ENCODE data around the gene SIRPB2.

SIRPB2 gene

GRCh38 chr20:1490643-1491195 is 501 bp downstream of the SIRPB2 start:
- Histone ChIP-seq H3K4me3 (peak overlapping the region; percentile 28 to 32), H3K27ac (no peak overlapping the region)

GRCh38 chr20:1489764-1490436 is 1.3 kb downstream of the SIRPB2 start:
- DNase-seq: peak in 1 of 2 donors; percentile 57
- peak overlapping the region; percentile 28 to 32 for H3K4me3 ChIP-seq
- H3K27me3 ChIP-seq: peaks cover 0 to 4% of the 10 kb centered on the region in 2 donors
- H3K4me1 ChIP-seq: no peaks in the 10 kb centered on the region
- H3K9me3 ChIP-seq: no peaks in the 10 kb centered on the region
- H3K36me3 ChIP-seq: no peaks in the 10 kb centered on the region
- H3K27ac ChIP-seq: no peak overlapping the region
- intact Hi-C loops (cut with DNase I; ENCODE audit: low total_unique reads): no loop called here
- TF ChIP-seq CTCF (IDR thresholded peaks at IDR 0.05): no peak

More at GRCh38 chr20:1490643-1491195, 501 bp downstream of the SIRPB2 start:
- no peak for DNase-seq
- no peak for TF ChIP-seq CTCF (IDR thresholded peaks at IDR 0.05)
- Histone ChIP-seq H3K27me3 (peaks cover 0 to 4% of the 10 kb centered on the region in 2 donors), H3K4me1 (no peaks in the 10 kb centered on the region), H3K36me3 (no peaks in the 10 kb centered on the region), H3K9me3 (no peaks in the 10 kb centered on the region)
- intact Hi-C loops (cut with DNase I; ENCODE audit: low total_unique reads): no loop called here

- H3K27me3 ChIP-seq: peaks cover 0 to 4% of the 10 kb centered on the region in 2 donors
- peak overlapping the region in 1 of 2 donors; percentile 5 for H3K4me3 ChIP-seq
- no peaks in the 10 kb centered on the region for H3K36me3 ChIP-seq
- no peak for DNase-seq
- no peak for TF ChIP-seq CTCF (IDR thresholded peaks at IDR 0.05)
- intact Hi-C loops (cut with DNase I; ENCODE audit: low total_unique reads): no loop called here
- H3K9me3 ChIP-seq: no peaks in the 10 kb centered on the region
- H3K27ac ChIP-seq: no peak overlapping the region
- no peaks in the 10 kb centered on the region for H3K4me1 ChIP-seq
Measured at GRCh38 chr20:1489325-1489724, 1.9 kb downstream of the SIRPB2 start.

GRCh38 chr20:1486566-1486965 is 4.7 kb downstream of the SIRPB2 start:
- Histone ChIP-seq H3K27ac (no peak overlapping the region), H3K4me1 (no peaks in the 10 kb centered on the region), H3K36me3 (no peaks in the 10 kb centered on the region), H3K9me3 (no peaks in the 10 kb centered on the region), H3K27me3 (peaks cover 0 to 4% of the 10 kb centered on the region in 2 donors), H3K4me3 (no peak overlapping the region)
- TF ChIP-seq CTCF (IDR thresholded peaks at IDR 0.05): no peak
- intact Hi-C loops (cut with DNase I; ENCODE audit: low total_unique reads): no loop called here
- DNase-seq: no peak

- Histone ChIP-seq H3K27me3 (no peaks in the 10 kb centered on the region), H3K27ac (no peak overlapping the region), H3K36me3 (no peaks in the 10 kb centered on the region), H3K4me3 (no peak overlapping the region), H3K9me3 (no peaks in the 10 kb centered on the region), H3K4me1 (no peaks in the 10 kb centered on the region)
- intact Hi-C loops (cut with DNase I; ENCODE audit: low total_unique reads): no loop called here
- no peak for DNase-seq
- TF ChIP-seq CTCF (IDR thresholded peaks at IDR 0.05): no peak
Measured at GRCh38 chr20:1484438-1485116, 6.6 kb downstream of the SIRPB2 start.
